Astrocyte of the hippocampus (primary cell): Measurements from ENCODE around the gene RIC8B.
A peak's percentile ranks its signal among the peaks of the same experiment; 100 is the strongest.

Experiments
- DNase-seq: peaks from one replicate; pipeline ENCODE4 v3.0.0; 2011; ENCODE audit warnings: low read depth, low spot score

RIC8B gene

DNA sequence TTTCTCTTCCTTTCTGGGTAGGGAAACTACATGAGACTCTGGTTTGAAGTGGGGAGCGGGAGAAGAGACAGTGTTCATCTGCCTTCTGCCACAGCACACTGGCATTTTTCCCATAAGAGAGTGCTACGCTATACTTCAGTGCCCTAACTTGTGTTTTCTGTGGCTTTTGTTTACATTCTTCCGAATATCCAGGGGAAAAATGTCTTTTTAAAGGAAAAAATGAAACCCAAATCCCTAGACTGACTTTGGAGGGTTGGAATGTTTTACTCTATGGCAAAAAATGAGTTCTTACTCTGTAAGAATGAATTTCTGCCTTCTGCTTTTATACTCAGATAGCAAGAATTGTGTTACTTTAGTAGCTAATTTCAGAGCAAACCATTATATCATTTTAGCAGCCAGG is 93.2 kb downstream of the RIC8B start:
- DNase-seq = no peak

DNA sequence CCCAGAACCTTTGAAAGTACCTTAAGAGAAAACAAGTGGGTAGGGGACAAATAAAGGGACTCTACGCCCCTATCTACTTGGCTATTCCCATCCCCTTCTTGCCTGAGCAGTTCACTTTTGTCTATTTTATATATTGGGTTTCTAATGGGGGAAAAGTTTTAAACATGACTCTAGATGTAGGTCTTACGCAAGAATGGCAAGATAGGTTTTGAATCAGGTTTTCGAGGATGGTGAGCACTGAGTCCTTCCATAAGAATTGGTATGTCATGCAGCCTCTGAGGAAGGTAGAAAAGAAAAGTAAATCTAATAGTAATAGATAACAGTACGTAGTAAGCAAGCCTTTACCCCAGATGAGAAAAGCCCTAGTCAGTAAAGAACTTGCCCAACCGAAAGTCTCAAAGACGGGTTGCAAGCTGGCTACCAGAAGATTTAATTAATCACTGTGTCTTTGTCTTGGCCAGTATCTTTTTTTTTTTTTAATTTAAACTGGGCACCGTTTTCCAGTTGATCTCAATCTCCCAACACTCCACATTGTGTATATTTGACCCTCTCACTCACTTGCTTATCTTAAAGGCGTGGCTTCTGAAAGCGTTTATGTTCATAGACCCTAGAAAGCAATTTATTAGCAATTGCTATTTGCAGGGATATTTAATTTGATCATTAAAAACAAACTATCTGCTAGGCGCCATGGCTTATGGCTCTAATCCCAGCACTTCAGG is 94.7 kb downstream of the RIC8B start:
- no peak for DNase-seq

DNA sequence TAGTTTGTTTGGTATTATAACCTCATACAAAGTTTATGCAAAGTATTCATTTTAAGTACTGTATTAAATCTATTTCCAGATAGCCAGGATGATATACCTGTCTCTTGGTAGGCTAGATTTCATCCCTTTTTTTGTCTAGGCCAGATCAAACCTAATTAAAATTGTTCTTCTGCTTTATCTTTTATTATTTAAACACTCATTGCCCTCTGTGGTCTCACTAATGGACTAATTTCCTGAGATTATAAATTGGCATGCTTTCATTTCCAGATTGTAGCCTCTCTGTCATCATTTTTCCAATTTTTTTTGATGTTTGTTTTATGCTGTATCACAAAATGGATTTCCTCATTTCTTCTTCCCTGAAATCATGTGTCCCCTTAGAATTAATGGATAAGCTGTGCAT is 95.6 kb downstream of the RIC8B start:
- no peak for DNase-seq

- no peak for DNase-seq
Measured at GRCh38 chr12:106871477-106871876, 97.0 kb downstream of the RIC8B start.

DNA sequence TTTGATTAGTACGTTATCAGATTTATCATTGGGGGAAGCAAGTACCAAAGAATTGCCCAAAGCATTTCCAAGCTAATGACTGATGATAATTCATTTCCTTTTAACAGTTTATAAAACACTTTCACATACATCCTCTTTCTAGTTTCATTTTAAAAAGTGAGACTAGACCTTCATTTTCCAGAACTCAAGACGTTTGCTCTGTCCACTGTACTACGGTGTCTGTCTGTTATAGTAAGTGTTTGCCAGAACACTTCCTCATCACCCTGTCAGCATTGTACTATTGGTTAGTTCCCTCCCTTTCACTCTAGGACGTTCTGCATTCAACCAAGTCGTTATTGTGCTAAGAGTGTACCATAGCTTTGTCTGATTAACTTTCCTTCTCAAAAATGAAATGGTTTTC is 99.5 kb downstream of the RIC8B start:
- no peak for DNase-seq

GRCh38 chr12:106878804-106879203 is 104.3 kb downstream of the RIC8B start:
- DNase-seq = no peak

DNA sequence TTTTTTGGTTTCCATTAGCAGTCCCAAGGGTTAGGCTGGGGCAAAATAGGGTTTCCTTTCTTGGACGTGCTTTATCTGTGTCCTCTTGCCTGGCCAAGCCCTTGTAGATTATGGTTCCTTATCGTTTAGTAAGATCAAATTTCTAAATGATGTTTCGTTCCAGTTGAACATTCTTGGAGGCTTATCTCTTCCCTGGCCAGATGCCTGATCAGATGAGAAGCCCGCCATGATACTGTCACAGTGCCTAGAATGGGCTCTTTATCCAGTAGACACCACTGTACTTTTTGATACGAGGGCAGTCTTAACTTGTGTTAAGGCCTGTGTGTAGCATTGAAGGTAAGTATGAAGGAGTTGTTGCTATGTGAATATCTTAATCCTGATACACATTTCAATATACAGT is 105.1 kb downstream of the RIC8B start:
- no peak for DNase-seq

- peak; percentile 43 for DNase-seq
Measured at GRCh38 chr12:106883426-106883825, 108.9 kb downstream of the RIC8B start.

GRCh38 chr12:106885026-106885425 is 110.5 kb downstream of the RIC8B start:
- no peak for DNase-seq

DNA sequence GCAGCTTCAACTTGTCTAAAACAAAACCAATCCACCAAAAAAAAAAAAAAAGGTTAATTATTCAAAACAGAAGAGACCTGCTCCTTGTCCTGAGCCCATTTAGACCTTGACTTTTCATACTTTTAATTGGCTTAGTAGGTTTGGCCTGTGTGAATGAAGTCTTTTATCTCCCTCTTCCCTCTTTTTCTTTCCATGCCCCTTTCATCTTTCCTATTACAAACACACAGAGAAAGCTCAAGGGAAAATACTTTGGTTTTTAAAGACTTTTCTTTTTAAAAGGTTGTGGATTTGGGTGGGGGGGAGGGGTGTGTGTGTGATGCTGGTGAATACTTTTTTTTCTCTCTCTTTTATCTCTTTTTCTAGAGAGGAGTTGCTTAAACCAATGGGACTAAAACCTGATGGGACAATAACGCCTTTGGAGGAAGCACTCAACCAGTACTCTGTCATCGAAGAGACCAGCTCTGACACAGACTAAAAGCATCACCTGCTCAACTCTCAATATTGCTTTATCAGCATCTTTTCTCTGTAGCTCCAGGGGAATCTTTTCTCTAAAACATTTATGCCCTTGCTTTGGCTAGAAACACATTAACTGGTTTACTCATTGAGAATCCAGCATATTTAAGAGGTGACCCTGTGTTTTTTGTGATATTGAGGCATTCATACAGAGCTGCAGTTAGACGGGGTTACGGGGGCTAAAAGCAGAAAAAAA is 111.2 kb downstream of the RIC8B start:
- no peak for DNase-seq

- DNase-seq = no peak
Measured at GRCh38 chr12:106886932-106887331, 112.5 kb downstream of the RIC8B start.

DNA sequence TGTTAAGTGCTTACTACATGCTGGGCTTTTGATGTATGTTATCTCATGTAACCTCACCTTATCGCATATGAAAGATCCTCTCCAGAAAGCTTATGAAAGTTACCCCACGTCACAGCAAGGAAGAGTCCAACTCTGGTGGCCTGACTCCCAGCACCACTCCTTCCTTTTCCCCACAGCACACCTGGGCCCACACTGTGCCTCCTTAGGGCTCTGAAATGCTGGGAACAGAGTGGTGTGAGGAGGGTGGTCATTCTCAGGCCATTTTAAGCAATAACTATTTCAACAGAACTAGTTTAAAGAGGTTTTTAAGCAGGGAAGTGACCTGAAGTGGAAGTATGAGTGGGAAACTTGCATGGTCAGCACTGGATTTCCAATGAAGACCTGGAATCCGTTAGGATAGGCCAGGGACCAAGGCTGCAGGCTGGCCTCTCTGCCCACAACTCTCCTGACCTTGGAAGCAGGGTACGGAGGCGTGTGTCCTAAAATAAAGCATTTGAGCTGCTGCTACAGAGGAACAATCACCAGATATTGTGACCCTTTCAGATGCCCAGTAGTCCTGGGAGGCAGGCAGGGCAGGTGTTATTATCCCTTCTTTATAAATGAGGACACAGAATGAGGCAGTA is 114.0 kb downstream of the RIC8B start:
- no peak for DNase-seq

DNA sequence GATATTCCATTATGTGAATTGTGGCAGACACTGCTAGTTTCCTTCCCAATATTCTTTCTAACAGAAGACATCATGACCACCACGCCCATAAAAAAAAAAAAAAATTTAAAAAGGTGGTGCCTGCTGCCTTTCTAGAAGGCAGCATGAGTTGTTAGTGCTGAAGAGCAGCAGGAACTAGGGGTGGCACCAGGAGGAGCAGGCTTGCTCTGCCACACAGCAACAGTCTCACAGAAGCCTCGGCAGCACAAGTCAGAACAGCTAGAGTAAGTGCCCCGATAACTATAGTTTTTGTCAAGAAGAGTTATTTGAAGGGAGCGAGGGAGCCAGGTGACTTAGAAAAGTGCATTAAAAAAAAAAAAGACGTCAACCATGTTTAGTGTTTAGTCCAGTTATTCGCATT is 114.8 kb downstream of the RIC8B start:
- DNase-seq = no peak

DNA sequence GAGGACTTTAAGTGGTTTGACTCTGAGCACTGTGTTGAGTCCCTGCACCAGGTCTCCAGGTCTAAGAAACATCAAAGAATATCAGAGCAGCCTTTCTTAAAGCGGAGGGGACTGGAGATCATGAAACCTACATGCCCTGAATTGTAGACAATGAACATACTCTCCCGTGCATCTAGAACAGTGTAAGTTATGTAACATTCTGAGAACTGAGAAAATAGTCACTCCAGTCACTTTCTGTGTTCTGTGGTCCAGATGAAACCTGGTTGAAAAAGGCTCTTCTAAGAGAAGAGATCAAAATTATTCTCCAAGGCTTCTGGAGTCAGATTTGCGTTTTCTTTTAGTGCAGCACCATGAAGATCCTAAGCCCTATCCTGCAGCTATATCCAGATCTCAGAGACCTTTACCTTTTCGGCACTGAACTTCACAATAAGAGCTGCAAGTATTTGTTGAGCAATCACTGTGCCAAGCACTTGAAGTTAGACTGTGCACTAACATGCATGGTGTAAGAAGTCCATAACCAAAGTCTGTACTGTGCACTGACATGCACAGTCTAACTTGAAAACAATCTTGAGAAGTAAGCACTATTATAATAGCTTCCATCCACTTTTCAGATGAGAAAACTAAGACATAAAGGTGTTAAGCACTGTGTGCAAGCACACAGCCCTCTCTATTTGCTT is 115.6 kb downstream of the RIC8B start:
- no peak for DNase-seq

DNA sequence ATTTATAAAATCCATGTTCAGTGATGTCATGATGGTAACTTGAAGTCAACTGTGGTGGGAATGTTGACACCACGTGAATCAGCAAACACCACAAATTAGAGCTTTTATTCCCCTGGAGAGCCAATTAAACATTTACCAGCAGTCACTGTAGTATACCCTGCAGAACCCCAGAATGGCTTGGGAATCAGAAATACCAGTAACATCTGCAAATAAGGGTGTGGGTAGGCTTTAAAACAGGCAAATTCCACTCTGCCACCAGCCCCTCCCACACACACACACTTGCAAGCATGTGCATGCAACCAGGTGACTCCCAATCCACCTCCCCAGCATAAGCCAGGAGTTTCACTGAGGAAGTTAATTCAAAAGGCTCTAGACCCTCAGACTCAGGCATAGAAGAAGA is 117.6 kb downstream of the RIC8B start:
- peak; percentile 9 for DNase-seq

DNA sequence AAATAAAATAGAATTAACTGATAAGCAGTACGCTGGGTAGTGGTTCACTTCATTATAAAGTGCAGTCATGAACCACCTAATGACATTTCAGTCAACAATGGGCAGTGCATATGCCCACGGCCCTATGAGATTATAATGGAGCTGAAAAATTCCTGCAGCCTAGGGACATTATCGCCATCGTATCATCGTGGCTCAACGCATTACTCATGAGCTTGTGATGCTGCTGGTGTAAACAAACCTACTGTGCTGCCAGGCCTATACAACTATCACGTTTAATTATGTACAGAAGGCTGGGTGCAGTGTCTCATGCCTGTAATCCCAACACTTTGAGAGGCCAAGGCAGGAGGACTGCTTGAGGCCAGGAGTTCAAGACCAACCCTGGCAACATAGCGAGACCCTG is 119.0 kb downstream of the RIC8B start:
- peak; percentile 31 for DNase-seq

DNA sequence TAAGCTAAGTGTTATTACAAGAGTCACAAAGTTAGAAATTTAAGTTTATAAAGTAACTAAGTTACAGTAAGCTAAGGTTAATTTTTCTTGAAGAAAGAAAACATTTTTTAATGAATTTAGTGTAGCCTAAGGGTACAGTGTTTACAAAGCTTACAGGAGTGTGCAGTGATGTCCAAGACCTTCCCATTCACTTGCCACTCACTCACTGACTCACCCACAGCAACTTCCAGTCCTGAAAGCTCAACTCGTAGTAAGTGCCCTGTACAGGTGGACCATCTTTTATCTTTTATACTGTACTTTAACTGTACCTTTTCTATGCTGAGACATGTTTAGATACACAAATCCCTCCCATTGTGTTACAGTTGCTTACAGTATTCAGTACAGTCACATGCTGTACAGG is 120.3 kb downstream of the RIC8B start:
- DNase-seq = no peak

DNA sequence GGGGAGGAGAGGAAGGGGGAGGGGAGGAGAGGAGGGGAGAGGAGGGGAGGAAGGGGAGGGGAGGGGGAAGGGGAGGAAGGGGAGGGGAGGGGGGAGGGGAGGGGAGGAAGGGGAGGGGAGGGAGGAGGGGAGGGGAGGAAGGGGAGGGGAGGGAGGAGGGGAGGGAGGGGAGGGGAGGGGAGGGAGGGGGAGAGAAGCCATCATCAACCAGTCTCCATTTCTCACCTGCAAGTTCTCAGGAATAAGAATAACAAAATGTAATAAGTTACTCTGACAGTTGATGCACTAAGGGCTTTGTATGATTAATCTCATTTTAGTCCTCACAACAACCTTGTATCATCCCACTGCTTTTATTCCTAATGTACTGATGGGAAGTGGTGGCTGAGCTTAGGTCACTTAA is 122.1 kb downstream of the RIC8B start:
- DNase-seq = no peak

DNA sequence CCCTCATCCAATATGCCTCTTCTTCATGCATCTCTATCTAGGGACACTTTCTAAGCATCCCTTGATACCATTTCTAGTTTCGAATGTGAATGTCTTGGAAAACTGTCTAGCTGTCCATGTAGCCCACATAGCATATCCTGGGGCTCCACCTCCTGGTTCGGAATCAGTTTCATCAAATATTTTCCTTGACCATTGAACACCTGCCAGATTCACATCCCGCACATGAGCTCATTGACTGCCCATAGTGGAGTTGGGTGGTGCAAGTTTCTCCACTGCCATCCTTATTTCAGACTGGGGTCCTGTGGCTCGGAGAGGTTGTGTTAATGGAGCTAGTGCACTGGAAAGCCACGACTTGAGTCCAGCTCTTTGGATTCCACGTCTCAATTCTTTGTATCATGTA is 122.6 kb downstream of the RIC8B start:
- DNase-seq = peak; percentile 12

- DNase-seq = no peak
Measured at GRCh38 chr12:106897981-106898901, 123.8 kb downstream of the RIC8B start.

DNA sequence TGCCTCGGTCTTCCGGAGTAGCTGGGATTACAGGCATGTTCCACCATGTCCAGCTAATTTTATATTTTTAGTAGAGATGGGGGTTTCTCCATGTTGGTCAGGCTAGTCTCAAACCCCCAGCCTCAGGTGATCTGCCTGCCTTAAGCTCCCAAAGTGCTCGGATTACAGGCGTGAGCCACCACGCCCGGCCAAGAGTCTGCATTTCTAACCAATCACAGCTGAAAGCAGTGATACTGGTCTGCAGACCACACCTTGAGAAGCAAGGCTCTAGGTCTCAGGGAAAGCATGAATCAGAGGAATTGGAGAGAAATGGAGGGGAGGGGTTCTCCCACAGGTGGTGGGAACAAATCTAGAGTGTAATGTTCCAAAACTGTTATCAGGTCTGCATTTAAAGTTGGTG is 126.1 kb downstream of the RIC8B start:
- no peak for DNase-seq
